IPS-20b (cell line): ENCODE results near the gene DIAPH2.
A peak's percentile ranks its signal among the peaks of the same experiment; 100 is the strongest.
"Not testable (repeated sequence)": the region's sequence is repeated elsewhere in the genome, so short reads cannot be mapped to it uniquely, and the experiment has no call there.

ENCODE experiments used
- H3K27ac ChIP-seq: one replicate; pipeline ENCODE4 v1.5.1; 2013; ENCODE audit warnings: low read length
- H3K27me3 ChIP-seq: 2 replicates; pipeline ENCODE4 v1.6.1; 2013; ENCODE audit warnings: mild to moderate bottlenecking, low read length, inconsistent platforms; ENCODE audit not compliant: insufficient read depth
- H3K36me3 ChIP-seq: 2 replicates; pipeline ENCODE4 v1.6.1; 2013; ENCODE audit warnings: low read depth, mild to moderate bottlenecking, inconsistent platforms, low read length, moderate library complexity; ENCODE audit not compliant: insufficient read depth
- H3K4me1 ChIP-seq: 2 replicates; pipeline ENCODE4 v1.6.1; 2013; ENCODE audit warnings: mild to moderate bottlenecking, control low read depth, inconsistent platforms, low read length, moderate library complexity; ENCODE audit not compliant: insufficient read depth
- H3K4me3 ChIP-seq: 2 replicates; pipeline ENCODE4 v1.5.1; 2013; ENCODE audit warnings: mild to moderate bottlenecking, low read length, inconsistent platforms
- H3K9ac ChIP-seq: 2 replicates; pipeline ENCODE4 v1.6.1; 2013; ENCODE audit warnings: low read depth, mild to moderate bottlenecking, inconsistent platforms, low read length, moderate library complexity
- H3K9me3 ChIP-seq: 2 replicates; pipeline ENCODE4 v1.6.1; 2013; ENCODE audit warnings: mild to moderate bottlenecking, low read depth, low read length, inconsistent platforms; ENCODE audit not compliant: insufficient read depth

DIAPH2 gene

GRCh38 chrX:96833333-96833732, 148.7 kb downstream of the DIAPH2 start:
- Histone ChIP-seq H3K27ac (no peak overlapping the region), H3K9ac (no peak overlapping the region), H3K4me3 (no peak overlapping the region), H3K27me3 (no peaks in the 10 kb centered on the region), H3K9me3 (no peaks in the 10 kb centered on the region), H3K36me3 (no peaks in the 10 kb centered on the region), H3K4me1 (no peaks in the 10 kb centered on the region; the same call in 1 of the 2 replicates)

GRCh38 chrX:96834137-96834536, 149.5 kb downstream of the DIAPH2 start:
- no peak overlapping the region for H3K27ac ChIP-seq
- H3K9ac ChIP-seq: no peak overlapping the region
- H3K36me3 ChIP-seq: no peaks in the 10 kb centered on the region
- H3K4me3 ChIP-seq: no peak overlapping the region
- no peaks in the 10 kb centered on the region; the same call in 1 of the 2 replicates for H3K4me1 ChIP-seq
- no peaks in the 10 kb centered on the region for H3K9me3 ChIP-seq
- no peaks in the 10 kb centered on the region for H3K27me3 ChIP-seq

GRCh38 chrX:96835660-96836289, 151.1 kb downstream of the DIAPH2 start:
- no peak overlapping the region for H3K27ac ChIP-seq
- no peaks in the 10 kb centered on the region for H3K9me3 ChIP-seq
- no peaks in the 10 kb centered on the region for H3K36me3 ChIP-seq
- H3K27me3 ChIP-seq: no peaks in the 10 kb centered on the region
- no peak overlapping the region for H3K4me3 ChIP-seq
- no peaks in the 10 kb centered on the region; the same call in 1 of the 2 replicates for H3K4me1 ChIP-seq
- no peak overlapping the region for H3K9ac ChIP-seq

- H3K36me3 ChIP-seq: no peaks in the 10 kb centered on the region
- no peak overlapping the region for H3K9ac ChIP-seq
- H3K9me3 ChIP-seq: no peaks in the 10 kb centered on the region
- H3K4me1 ChIP-seq: peaks cover 7% of the 10 kb centered on the region
- no peak overlapping the region for H3K27ac ChIP-seq
- H3K27me3 ChIP-seq: no peaks in the 10 kb centered on the region
- no peak overlapping the region for H3K4me3 ChIP-seq
These were observed 153.2 kb downstream of the DIAPH2 start for GRCh38 chrX:96837808-96838207.

GRCh38 chrX:96838537-96838936, 153.9 kb downstream of the DIAPH2 start:
- Histone ChIP-seq H3K4me3 (no peak overlapping the region), H3K27ac (no peak overlapping the region)

GRCh38 chrX:96841325-96841724, 156.7 kb downstream of the DIAPH2 start:
- Histone ChIP-seq H3K9ac (no peak overlapping the region), H3K27me3 (no peaks in the 10 kb centered on the region), H3K4me3 (no peak overlapping the region), H3K9me3 (no peaks in the 10 kb centered on the region), H3K4me1 (peaks cover 14% of the 10 kb centered on the region), H3K36me3 (no peaks in the 10 kb centered on the region), H3K27ac (no peak overlapping the region)

More at GRCh38 chrX:96838537-96838936, 153.9 kb downstream of the DIAPH2 start:
- peaks cover 14% of the 10 kb centered on the region for H3K4me1 ChIP-seq
- H3K27me3 ChIP-seq: no peaks in the 10 kb centered on the region
- H3K36me3 ChIP-seq: no peaks in the 10 kb centered on the region
- H3K9ac ChIP-seq: no peak overlapping the region
- no peaks in the 10 kb centered on the region for H3K9me3 ChIP-seq

- 0 out of 2 replicates have a peak overlapping the region, but pooled peaks have one; percentile 53 for H3K9ac ChIP-seq
- H3K27ac ChIP-seq, H3K9me3 ChIP-seq, H3K27me3 ChIP-seq, H3K36me3 ChIP-seq, H3K4me3 ChIP-seq: not testable (repeated sequence)
- peaks cover 14% of the 10 kb centered on the region for H3K4me1 ChIP-seq
These were observed 157.2 kb downstream of the DIAPH2 start for GRCh38 chrX:96841866-96842265.

GRCh38 chrX:96843566-96843965, 158.9 kb downstream of the DIAPH2 start:
- H3K27ac ChIP-seq: no peak overlapping the region

GRCh38 chrX:96846841-96847240, 162.2 kb downstream of the DIAPH2 start:
- no peaks in the 10 kb centered on the region for H3K27me3 ChIP-seq
- no peaks in the 10 kb centered on the region for H3K36me3 ChIP-seq
- no peak overlapping the region for H3K27ac ChIP-seq

More at GRCh38 chrX:96843566-96843965, 158.9 kb downstream of the DIAPH2 start:
- Histone ChIP-seq H3K9me3 (no peaks in the 10 kb centered on the region), H3K4me3 (no peak overlapping the region), H3K9ac (no peak overlapping the region), H3K36me3 (no peaks in the 10 kb centered on the region), H3K4me1 (peaks cover 17% of the 10 kb centered on the region; the same call in 1 of the 2 replicates), H3K27me3 (no peaks in the 10 kb centered on the region)

GRCh38 chrX:96859422-96859821, 174.8 kb downstream of the DIAPH2 start:
- H3K27ac ChIP-seq, H3K36me3 ChIP-seq, H3K4me3 ChIP-seq, H3K9ac ChIP-seq, H3K9me3 ChIP-seq, H3K4me1 ChIP-seq, H3K27me3 ChIP-seq: not testable (repeated sequence)

More at GRCh38 chrX:96846841-96847240, 162.2 kb downstream of the DIAPH2 start:
- no peak overlapping the region for H3K9ac ChIP-seq
- no peak overlapping the region for H3K4me3 ChIP-seq
- peaks cover 17% of the 10 kb centered on the region; the same call in 1 of the 2 replicates for H3K4me1 ChIP-seq
- no peaks in the 10 kb centered on the region for H3K9me3 ChIP-seq

- no peak overlapping the region for H3K9ac ChIP-seq
- no peak overlapping the region for H3K4me3 ChIP-seq
- no peaks in the 10 kb centered on the region for H3K36me3 ChIP-seq
- H3K27ac ChIP-seq: no peak overlapping the region
- no peaks in the 10 kb centered on the region for H3K9me3 ChIP-seq
- H3K27me3 ChIP-seq: no peaks in the 10 kb centered on the region
- H3K4me1 ChIP-seq: no peaks in the 10 kb centered on the region
These were observed 176.6 kb downstream of the DIAPH2 start for GRCh38 chrX:96861218-96861617.

- H3K36me3 ChIP-seq: no peaks in the 10 kb centered on the region
- no peak overlapping the region for H3K27ac ChIP-seq
- H3K9ac ChIP-seq: no peak overlapping the region
- no peaks in the 10 kb centered on the region for H3K4me1 ChIP-seq
- no peaks in the 10 kb centered on the region for H3K27me3 ChIP-seq
- H3K4me3 ChIP-seq: no peak overlapping the region
- H3K9me3 ChIP-seq: no peaks in the 10 kb centered on the region
These were observed 177.0 kb downstream of the DIAPH2 start for GRCh38 chrX:96861661-96862060.
